Bronchial epithelial cell (primary cell): ENCODE measurements around the gene ASNSD1. TPM values are rescaled to one million over a fixed set of nuclear protein-coding genes. Genes with fewer than 3 reads are reported as not detected.
"Not testable (repeated sequence)": the region's sequence is repeated elsewhere in the genome, so short reads cannot be mapped to it uniquely, and the experiment has no call there.

Source experiments
- DNase-seq: peaks from one replicate; pipeline ENCODE4 v3.0.0-alpha.2; 2010; ENCODE audit warnings: low read depth
- FAIRE-seq: peaks from 2 replicates; lab custom pipeline; 2011; peaks lifted over from hg19 to GRCh38; lab: Jason Lieb, UNC
- H3K27me3 ChIP-seq: 2 replicates; pipeline ENCODE4 v1.5.1; 2011; ENCODE audit warnings: low read length; ENCODE audit not compliant: control insufficient read depth, insufficient read depth
- H3K36me3 ChIP-seq: 2 replicates; pipeline ENCODE4 v1.5.1; 2011; ENCODE audit warnings: low read length; ENCODE audit not compliant: control insufficient read depth, insufficient read depth
- H3K4me3 ChIP-seq: 2 replicates; pipeline ENCODE4 v1.5.1; 2011; ENCODE audit warnings: mild to moderate bottlenecking, low read depth, low read length, control low read depth
- total RNA-seq: library from RNA; depleted of rRNA; stranded (reverse); fragments of >200 nt; gene quantifications from 2 replicates; pipeline ENCODE4 v1.2.1, GENCODE V29; 2014
- TF ChIP-seq, protein P1 (sequence below): IDR thresholded peaks from 2 replicates; pipeline ENCODE4 v1.5.1; 2011; ENCODE audit warnings: mild to moderate bottlenecking, moderate library complexity, low read length, control low read depth, inconsistent platforms; ENCODE audit not compliant: insufficient read depth, severe bottlenecking

The ASNSD1 gene
- total RNA-seq, 1 donor from 2014 or later, result 36.6 TPM

DNA sequence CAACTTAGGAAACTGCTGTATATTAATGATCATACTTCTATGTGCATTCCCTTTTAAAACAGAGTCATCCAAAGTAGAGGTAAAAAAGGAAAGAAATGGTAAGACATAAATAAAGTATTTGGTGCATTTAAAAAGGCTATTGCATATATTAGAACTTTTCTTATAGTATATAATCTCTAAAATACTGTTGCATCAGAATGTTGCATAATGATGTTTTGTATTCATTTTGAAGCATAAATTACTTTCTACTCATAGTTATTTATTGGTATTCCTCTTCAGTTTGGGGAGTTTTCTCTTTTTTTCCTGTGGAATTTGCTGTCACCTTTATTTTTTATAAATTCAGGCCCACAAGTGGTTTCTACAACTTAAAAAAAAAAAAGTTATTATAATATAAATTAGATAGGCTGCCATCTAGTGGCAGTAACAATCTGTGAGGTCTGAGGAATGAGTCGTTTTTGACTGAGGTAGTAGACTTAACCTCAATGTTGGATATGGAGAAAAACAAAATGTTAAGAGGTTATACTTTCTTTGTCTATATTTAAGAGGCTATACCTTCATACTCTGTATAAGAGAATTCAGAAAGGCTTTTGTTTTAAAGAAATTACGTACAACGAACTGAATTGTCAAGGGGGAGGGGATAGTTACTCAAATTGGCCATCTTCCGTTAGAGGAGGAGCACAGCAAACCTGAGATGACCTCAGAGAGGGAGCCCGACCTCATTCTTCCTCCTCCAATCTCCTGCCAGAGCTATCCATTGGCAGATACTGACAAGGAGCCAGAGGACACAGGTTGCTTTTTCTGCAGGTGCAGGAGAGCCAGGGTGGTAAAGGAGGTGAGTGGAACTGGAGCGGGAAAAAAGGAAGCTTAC is 37.0 kb downstream of the ASNSD1 start:
- Histone ChIP-seq H3K27me3 (no peaks in the 10 kb centered on the region), H3K36me3 (no peaks in the 10 kb centered on the region), H3K4me3 (no peak overlapping the region)
- DNase-seq (peak; percentile 48), FAIRE-seq (no peak)
- TF ChIP-seq, protein P1, sequence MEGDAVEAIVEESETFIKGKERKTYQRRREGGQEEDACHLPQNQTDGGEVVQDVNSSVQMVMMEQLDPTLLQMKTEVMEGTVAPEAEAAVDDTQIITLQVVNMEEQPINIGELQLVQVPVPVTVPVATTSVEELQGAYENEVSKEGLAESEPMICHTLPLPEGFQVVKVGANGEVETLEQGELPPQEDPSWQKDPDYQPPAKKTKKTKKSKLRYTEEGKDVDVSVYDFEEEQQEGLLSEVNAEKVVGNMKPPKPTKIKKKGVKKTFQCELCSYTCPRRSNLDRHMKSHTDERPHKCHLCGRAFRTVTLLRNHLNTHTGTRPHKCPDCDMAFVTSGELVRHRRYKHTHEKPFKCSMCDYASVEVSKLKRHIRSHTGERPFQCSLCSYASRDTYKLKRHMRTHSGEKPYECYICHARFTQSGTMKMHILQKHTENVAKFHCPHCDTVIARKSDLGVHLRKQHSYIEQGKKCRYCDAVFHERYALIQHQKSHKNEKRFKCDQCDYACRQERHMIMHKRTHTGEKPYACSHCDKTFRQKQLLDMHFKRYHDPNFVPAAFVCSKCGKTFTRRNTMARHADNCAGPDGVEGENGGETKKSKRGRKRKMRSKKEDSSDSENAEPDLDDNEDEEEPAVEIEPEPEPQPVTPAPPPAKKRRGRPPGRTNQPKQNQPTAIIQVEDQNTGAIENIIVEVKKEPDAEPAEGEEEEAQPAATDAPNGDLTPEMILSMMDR, result peak; percentile 13

DNA sequence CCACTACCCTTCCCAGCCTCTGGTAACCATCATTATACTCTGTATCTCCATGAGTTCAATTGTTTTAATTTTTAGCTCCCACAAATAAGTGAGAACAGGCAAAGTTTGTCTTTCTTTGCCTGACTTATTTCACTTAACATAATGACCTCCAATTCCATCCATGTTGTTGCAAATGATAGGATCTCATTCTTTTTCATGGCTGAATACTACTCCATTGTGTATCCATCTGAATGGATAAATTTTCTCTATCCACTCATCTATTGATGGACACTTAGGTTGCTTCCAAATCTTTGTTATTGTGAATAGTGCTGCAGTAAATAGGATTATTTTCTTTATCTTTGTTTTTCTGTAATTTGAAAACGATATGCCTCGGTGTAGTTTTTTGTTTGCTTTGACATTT is 39.4 kb downstream of the ASNSD1 start:
- TF ChIP-seq, protein P1, result no peak
- Histone ChIP-seq H3K36me3 (no peaks in the 10 kb centered on the region), H3K4me3 (no peak overlapping the region), H3K27me3 (no peaks in the 10 kb centered on the region)
- no peak for FAIRE-seq
- no peak for DNase-seq

DNA sequence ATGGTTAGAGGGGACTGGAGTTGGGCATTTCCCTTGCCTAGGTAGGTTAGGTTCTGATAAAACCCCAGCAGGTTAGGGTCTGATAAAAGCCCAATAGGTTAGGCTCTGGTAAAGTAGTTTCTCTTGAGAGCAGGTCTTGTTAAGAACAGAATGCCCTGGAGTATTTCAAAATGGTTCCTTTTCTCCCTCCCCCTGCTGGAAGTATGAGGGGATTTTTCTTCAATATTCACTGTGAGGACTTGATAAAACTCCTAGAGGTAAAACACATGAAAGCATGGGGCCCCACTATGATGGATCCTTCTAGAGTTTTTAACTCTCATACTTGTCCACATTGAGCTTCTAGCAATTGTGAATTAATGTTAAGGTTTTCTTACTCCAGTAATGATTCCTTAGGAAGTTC is 40.8 kb downstream of the ASNSD1 start:
- no peak for FAIRE-seq
- Histone ChIP-seq H3K4me3 (no peak overlapping the region), H3K27me3 (no peaks in the 10 kb centered on the region), H3K36me3 (no peaks in the 10 kb centered on the region)
- TF ChIP-seq, protein P1, result no peak
- peak; percentile 2 for DNase-seq

DNA sequence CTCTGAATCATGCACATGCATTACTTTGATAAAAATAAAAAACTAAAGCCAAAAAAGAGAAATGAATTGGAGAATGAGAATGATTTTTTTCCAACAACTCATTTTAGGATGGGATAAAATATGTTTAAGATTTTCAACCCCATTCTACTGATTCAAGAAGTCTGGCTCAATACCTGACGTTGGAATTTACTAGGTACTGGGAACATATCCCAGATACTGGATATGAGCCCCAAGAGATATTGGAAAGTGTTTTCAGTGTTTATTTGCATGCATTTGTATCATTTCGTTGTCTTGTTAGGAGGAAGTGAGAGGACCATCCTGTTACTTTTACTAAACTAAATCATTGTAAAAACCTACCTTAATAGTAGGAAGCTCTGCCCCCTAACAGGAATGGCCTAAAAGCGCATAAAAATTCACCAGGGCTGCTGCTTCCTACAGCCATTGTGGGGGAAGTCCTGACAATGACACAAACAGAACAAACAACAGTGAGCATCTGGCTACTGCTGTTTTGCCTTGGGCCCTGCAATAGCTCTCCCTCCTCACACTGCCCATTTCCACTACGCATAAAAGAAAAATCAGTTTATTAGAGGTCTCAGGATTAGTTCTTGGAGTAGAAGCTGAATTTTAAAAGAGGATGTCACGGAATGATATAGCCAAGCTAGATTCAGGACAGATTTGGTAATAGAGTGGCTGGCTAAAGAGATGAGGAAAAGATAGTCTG is 48.4 kb downstream of the ASNSD1 start:
- FAIRE-seq (no peak), DNase-seq (no peak)
- no peaks in the 10 kb centered on the region for H3K27me3 ChIP-seq
- H3K36me3 ChIP-seq, result no peaks in the 10 kb centered on the region
- H3K4me3 ChIP-seq, result no peak overlapping the region
- TF ChIP-seq, protein P1, result no peak

DNA sequence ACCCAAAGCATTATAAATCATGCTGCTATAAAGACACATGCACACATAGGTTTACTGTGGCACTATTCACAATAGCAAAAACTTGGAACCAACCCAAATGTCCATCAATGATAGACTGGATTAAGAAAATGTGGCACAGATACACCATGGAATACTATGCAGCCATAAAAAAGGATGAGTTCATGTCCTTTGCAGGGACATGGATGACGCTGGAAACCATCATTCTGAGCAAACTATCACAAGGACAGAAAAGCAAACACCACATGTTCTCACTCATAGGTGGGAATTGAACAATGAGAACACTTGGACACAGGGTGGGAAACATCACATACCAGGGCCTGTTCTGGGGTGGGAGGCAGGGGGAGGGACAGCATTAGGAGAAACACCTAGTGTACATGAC is 56.3 kb downstream of the ASNSD1 start:
- H3K36me3 ChIP-seq, DNase-seq, FAIRE-seq, H3K4me3 ChIP-seq, H3K27me3 ChIP-seq: not testable (repeated sequence)

DNA sequence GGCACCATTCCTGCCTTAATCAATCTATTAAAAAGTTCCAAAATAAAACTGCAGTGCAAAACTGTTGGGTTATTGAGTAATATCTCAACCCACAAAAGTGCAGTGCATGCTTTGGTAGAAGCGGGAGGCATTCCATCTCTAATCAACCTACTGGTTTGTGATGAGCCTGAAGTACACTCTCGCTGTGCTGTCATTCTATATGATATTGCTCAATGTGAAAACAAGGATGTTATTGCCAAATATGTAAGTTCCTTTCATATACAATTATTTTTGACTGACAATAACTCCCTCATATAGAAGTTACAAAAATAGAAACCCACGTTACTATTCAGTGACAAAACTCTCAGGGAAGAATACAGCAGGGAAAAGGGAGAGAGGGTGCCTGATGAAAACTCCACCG is 58.3 kb downstream of the ASNSD1 start:
- Histone ChIP-seq H3K36me3 (no peaks in the 10 kb centered on the region), H3K27me3 (no peaks in the 10 kb centered on the region), H3K4me3 (no peak overlapping the region)
- no peak for DNase-seq
- FAIRE-seq, result no peak
- TF ChIP-seq, protein P1, result no peak
